HUES64 (cell line): ENCODE results near the gene COL8A1.

Source experiments
- H3K27ac ChIP-seq: 2 replicates; pipeline ENCODE4 v1.7.0; 2013; ENCODE audit warnings: low read depth, low read length, inconsistent platforms
- H3K27me3 ChIP-seq: 2 replicates; pipeline ENCODE4 v1.6.1; 2013; ENCODE audit warnings: mild to moderate bottlenecking, low read length; ENCODE audit not compliant: insufficient read depth
- H3K36me3 ChIP-seq: 2 replicates; pipeline ENCODE4 v1.6.1; 2013; ENCODE audit warnings: mild to moderate bottlenecking, low read length; ENCODE audit not compliant: insufficient read depth
- H3K4me1 ChIP-seq: 2 replicates; pipeline ENCODE4 v1.6.1; 2013; ENCODE audit warnings: mild to moderate bottlenecking, low read length, moderate library complexity; ENCODE audit not compliant: insufficient read depth
- H3K4me3 ChIP-seq: 2 replicates; pipeline ENCODE4 v1.5.1; 2013; ENCODE audit warnings: mild to moderate bottlenecking, low read length, moderate library complexity
- H3K9ac ChIP-seq: 2 replicates; pipeline ENCODE4 v1.6.1; 2013; ENCODE audit warnings: mild to moderate bottlenecking, low read depth, low read length
- H3K9me3 ChIP-seq: 2 replicates; pipeline ENCODE4 v1.6.1; 2013; ENCODE audit warnings: low read depth, low read length; ENCODE audit not compliant: insufficient read depth
- WGBS: fragments of 150-250, 120-280 bp; methylation state at CpG from one replicate; pipeline ENCODE4 v1.1.7; 2013; ENCODE audit warnings: missing lambda C conversion rate; 5-methylcytosine and 5-hydroxymethylcytosine counted together

COL8A1 gene

GRCh38 chr3:99640214-99640851, 1.9 kb downstream of the COL8A1 start:
- 94% methylated on average over 6 of the region's 6 CpGs for WGBS
- Histone ChIP-seq H3K4me3 (no peak overlapping the region; the same call in 1 of the 2 replicates), H3K4me1 (peaks cover 38% of the 10 kb centered on the region), H3K36me3 (no peaks in the 10 kb centered on the region), H3K27ac (no peak overlapping the region), H3K9me3 (no peaks in the 10 kb centered on the region), H3K27me3 (peaks cover 61% of the 10 kb centered on the region), H3K9ac (no peak overlapping the region)

DNA sequence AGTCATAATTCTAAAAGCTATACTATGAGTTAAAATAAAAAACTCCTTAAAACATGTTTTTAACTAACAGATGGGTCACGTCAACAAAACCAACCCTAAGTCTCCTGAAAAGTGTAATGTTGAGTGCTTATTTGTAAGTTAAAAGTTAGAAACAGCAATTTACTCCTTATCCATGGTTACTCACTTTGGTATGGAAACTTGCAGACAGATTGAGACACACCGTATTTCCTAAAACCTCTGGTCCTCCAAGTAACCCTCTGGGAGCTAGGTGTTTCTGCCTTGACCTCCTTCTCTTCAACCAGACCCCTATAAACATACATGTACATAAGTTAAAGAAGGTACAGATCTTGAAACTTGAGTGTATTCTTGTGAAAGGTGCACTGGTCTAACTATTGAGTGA, 3.1 kb downstream of the COL8A1 start:
- Histone ChIP-seq H3K36me3 (no peaks in the 10 kb centered on the region), H3K4me3 (no peak overlapping the region), H3K27ac (no peak overlapping the region), H3K4me1 (peaks cover 37% of the 10 kb centered on the region), H3K9me3 (no peaks in the 10 kb centered on the region), H3K9ac (no peak overlapping the region), H3K27me3 (peaks cover 50% of the 10 kb centered on the region)
- 68% methylated on average over 1 of the region's 2 CpGs for WGBS

DNA sequence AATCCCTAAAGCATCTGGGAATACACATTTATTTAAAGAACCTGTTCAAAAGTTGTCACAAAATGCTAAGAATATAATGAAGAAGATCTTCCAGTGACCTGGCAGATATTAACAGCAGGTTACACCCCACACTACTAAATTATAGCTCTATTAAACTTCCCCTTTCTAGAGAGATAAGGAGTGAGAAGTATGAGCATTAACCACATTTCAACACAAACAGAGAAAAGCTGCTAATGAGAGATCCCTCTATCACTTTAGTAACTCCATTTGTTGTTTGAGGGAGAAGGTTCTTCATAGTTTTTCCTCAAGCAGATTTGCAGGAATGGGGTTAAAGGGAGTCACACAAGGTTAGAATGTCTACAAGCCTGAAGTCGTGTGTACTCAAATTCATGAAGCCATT, 3.6 kb downstream of the COL8A1 start:
- Histone ChIP-seq H3K4me3 (no peak overlapping the region), H3K9me3 (no peaks in the 10 kb centered on the region), H3K9ac (no peak overlapping the region), H3K27ac (no peak overlapping the region), H3K4me1 (peaks cover 33% of the 10 kb centered on the region), H3K27me3 (peaks cover 45% of the 10 kb centered on the region), H3K36me3 (no peaks in the 10 kb centered on the region)
- WGBS = 56% methylated on average over 1 of the region's 1 CpG

GRCh38 chr3:99644017-99644416, 5.6 kb downstream of the COL8A1 start:
- Histone ChIP-seq H3K4me1 (peaks cover 29% of the 10 kb centered on the region), H3K36me3 (no peaks in the 10 kb centered on the region), H3K9ac (no peak overlapping the region), H3K27ac (no peak overlapping the region), H3K27me3 (peaks cover 25% of the 10 kb centered on the region), H3K9me3 (no peaks in the 10 kb centered on the region), H3K4me3 (no peak overlapping the region)

GRCh38 chr3:99644746-99645145, 6.4 kb downstream of the COL8A1 start:
- Histone ChIP-seq H3K27me3 (peaks cover 18% of the 10 kb centered on the region; the same call in 1 of the 2 replicates), H3K9me3 (no peaks in the 10 kb centered on the region), H3K4me3 (no peak overlapping the region), H3K27ac (no peak overlapping the region), H3K4me1 (peaks cover 27% of the 10 kb centered on the region), H3K36me3 (no peaks in the 10 kb centered on the region), H3K9ac (no peak overlapping the region)
- WGBS = 92% methylated on average over 3 of the region's 3 CpGs

GRCh38 chr3:99645277-99646106, 7.1 kb downstream of the COL8A1 start:
- Histone ChIP-seq H3K36me3 (no peaks in the 10 kb centered on the region), H3K4me3 (no peak overlapping the region), H3K27me3 (peaks cover 10% of the 10 kb centered on the region; the same call in 1 of the 2 replicates), H3K9me3 (no peaks in the 10 kb centered on the region), H3K9ac (no peak overlapping the region), H3K27ac (no peak overlapping the region), H3K4me1 (peaks cover 27% of the 10 kb centered on the region)
- WGBS = 76% methylated on average over 3 of the region's 5 CpGs

DNA sequence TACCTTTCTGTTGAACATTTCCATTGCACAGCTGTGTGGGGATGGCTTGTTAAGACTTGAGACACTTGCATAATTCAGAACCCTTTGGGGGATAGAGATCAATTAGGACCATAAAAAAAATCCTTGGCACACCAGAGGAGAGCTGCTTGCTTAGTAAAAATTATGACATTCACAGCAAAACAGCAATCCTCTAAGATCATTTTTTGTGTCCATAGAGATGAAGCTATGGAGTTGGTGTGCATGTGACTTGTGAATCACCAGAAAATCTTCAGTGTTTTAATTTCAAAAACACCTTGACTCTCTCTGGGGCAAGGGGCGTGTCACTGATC, 7.7 kb downstream of the COL8A1 start:
- H3K27me3 ChIP-seq = peaks cover 4% of the 10 kb centered on the region; the same call in 1 of the 2 replicates
- 93% methylated on average over 1 of the region's 1 CpG for WGBS
- H3K9me3 ChIP-seq = no peaks in the 10 kb centered on the region
- H3K9ac ChIP-seq = no peak overlapping the region
- no peak overlapping the region for H3K4me3 ChIP-seq
- no peaks in the 10 kb centered on the region for H3K36me3 ChIP-seq
- H3K27ac ChIP-seq = no peak overlapping the region
- peaks cover 27% of the 10 kb centered on the region for H3K4me1 ChIP-seq

GRCh38 chr3:99647081-99647480, 8.7 kb downstream of the COL8A1 start:
- Histone ChIP-seq H3K27me3 (no peaks in the 10 kb centered on the region), H3K9me3 (no peaks in the 10 kb centered on the region), H3K4me1 (peaks cover 17% of the 10 kb centered on the region), H3K4me3 (no peak overlapping the region), H3K9ac (no peak overlapping the region), H3K36me3 (no peaks in the 10 kb centered on the region), H3K27ac (no peak overlapping the region)
- WGBS = 94% methylated on average over 3 of the region's 3 CpGs

GRCh38 chr3:99648101-99648500, 9.7 kb downstream of the COL8A1 start:
- no peak overlapping the region for H3K4me3 ChIP-seq
- H3K9ac ChIP-seq = no peak overlapping the region
- H3K27me3 ChIP-seq = no peaks in the 10 kb centered on the region
- H3K9me3 ChIP-seq = no peaks in the 10 kb centered on the region
- 95% methylated on average over 4 of the region's 5 CpGs for WGBS
- no peaks in the 10 kb centered on the region for H3K36me3 ChIP-seq
- H3K4me1 ChIP-seq = peaks cover 12% of the 10 kb centered on the region
- H3K27ac ChIP-seq = no peak overlapping the region

- H3K27me3 ChIP-seq = no peaks in the 10 kb centered on the region
- no peak overlapping the region for H3K27ac ChIP-seq
- no peak overlapping the region for H3K4me3 ChIP-seq
- WGBS = 94% methylated on average over 4 of the region's 4 CpGs
- H3K4me1 ChIP-seq = peaks cover 12% of the 10 kb centered on the region
- H3K9me3 ChIP-seq = no peaks in the 10 kb centered on the region
- H3K36me3 ChIP-seq = no peaks in the 10 kb centered on the region
- H3K9ac ChIP-seq = no peak overlapping the region
Observed at GRCh38 chr3:99648516-99648915, 10.1 kb downstream of the COL8A1 start.

GRCh38 chr3:99651531-99651930, 13.1 kb downstream of the COL8A1 start:
- H3K36me3 ChIP-seq = no peaks in the 10 kb centered on the region
- no peak overlapping the region for H3K27ac ChIP-seq
- H3K4me3 ChIP-seq = no peak overlapping the region
- H3K9ac ChIP-seq = no peak overlapping the region
- H3K27me3 ChIP-seq = no peaks in the 10 kb centered on the region
- WGBS = 70% methylated on average over 3 of the region's 3 CpGs
- H3K4me1 ChIP-seq = peaks cover 6% of the 10 kb centered on the region; the same call in 1 of the 2 replicates
- H3K9me3 ChIP-seq = no peaks in the 10 kb centered on the region
